ENCODE measurements around the gene CCDC159.

DNA sequence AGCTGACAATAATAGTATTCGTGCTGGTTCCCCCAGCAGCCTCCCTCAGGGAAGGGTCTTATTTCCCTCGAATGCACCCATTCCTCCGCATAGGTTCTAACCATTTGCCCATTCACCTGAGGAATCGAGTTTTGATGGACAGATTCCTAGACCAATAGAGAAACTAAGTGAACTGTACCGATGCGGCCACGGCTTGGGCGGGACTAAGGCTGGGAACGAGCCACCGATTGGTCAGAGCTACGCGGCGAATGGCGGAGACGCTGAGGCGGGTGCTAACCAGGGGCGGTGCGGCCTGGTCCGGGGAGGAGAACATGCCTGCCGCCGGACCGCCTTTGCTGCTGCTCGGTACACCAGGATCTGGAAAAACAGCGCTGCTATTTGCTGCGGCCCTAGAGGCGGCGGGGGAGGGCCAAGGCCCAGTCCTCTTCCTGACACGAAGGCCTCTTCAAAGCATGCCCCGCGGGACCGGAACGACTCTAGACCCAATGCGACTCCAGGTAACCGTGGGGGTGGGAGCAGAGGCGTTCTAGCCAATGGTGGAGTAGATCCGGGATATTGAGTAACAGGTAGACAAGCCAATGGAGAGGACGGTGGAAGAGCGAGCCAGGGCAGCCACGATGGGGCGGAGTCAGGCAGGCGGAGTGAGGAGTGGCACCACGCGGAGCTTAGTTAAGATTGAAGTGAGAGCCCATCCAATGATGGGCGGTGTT lies 28.3 kb downstream of the CCDC159 start, which contains the start of gene SWSAP1:
- peak; percentile 28 to 86 (median 85) for TF ChIP-seq POLR2A (IDR thresholded peaks at IDR 0.05)
- TF ChIP-seq, protein P1, sequence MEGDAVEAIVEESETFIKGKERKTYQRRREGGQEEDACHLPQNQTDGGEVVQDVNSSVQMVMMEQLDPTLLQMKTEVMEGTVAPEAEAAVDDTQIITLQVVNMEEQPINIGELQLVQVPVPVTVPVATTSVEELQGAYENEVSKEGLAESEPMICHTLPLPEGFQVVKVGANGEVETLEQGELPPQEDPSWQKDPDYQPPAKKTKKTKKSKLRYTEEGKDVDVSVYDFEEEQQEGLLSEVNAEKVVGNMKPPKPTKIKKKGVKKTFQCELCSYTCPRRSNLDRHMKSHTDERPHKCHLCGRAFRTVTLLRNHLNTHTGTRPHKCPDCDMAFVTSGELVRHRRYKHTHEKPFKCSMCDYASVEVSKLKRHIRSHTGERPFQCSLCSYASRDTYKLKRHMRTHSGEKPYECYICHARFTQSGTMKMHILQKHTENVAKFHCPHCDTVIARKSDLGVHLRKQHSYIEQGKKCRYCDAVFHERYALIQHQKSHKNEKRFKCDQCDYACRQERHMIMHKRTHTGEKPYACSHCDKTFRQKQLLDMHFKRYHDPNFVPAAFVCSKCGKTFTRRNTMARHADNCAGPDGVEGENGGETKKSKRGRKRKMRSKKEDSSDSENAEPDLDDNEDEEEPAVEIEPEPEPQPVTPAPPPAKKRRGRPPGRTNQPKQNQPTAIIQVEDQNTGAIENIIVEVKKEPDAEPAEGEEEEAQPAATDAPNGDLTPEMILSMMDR (IDR thresholded peaks at IDR 0.05): no peak
